Measurements from ENCODE around the gene DOCK9.

GRCh38 chr13:98976338-98976737 is 1.5 kb downstream of the DOCK9 start:
- TF ChIP-seq CTCF (conservative IDR thresholded peaks at IDR 0.05; ENCODE audit: low read depth, low read length): no peak
- no peak for TF ChIP-seq EZH2 (IDR thresholded peaks at IDR 0.05; ENCODE audit: borderline replicate concordance, low read depth, low read length, poor library complexity, severe bottlenecking)

Measured in A673 (cell line).